T-helper 1 cell treated with Interleukin-12 subunit alpha and Interleukin-12 subunit beta and Interleukin-4 antibody, amounts not matched to agents 30 μg/mL and 1 μg/mL, for 36 hours (primary cell): ENCODE measurements around the gene PPFIA1.
"Not testable (repeated sequence)": the region's sequence is repeated elsewhere in the genome, so short reads cannot be mapped to it uniquely, and the experiment has no call there.

Experiments used
- H3K27ac Mint-ChIP-seq: one replicate; pipeline ENCODE4 v1.8.0; 2021; ENCODE audit warnings: mild to moderate bottlenecking, mixed read lengths
- H3K27me3 Mint-ChIP-seq: one replicate; pipeline ENCODE4 v1.8.0; 2021; ENCODE audit warnings: low read depth, mixed read lengths
- H3K36me3 Mint-ChIP-seq: one replicate; pipeline ENCODE4 v1.8.0; 2021; ENCODE audit warnings: low read depth, mixed read lengths
- H3K4me1 Mint-ChIP-seq: one replicate; pipeline ENCODE4 v1.8.0; 2021; ENCODE audit warnings: low read depth, mixed read lengths
- H3K4me3 Mint-ChIP-seq: one replicate; pipeline ENCODE4 v1.8.0; 2021; ENCODE audit warnings: mild to moderate bottlenecking, moderate library complexity, mixed read lengths
- H3K9me3 Mint-ChIP-seq: one replicate; pipeline ENCODE4 v1.8.0; 2021; ENCODE audit warnings: mixed read lengths

Gene PPFIA1

DNA sequence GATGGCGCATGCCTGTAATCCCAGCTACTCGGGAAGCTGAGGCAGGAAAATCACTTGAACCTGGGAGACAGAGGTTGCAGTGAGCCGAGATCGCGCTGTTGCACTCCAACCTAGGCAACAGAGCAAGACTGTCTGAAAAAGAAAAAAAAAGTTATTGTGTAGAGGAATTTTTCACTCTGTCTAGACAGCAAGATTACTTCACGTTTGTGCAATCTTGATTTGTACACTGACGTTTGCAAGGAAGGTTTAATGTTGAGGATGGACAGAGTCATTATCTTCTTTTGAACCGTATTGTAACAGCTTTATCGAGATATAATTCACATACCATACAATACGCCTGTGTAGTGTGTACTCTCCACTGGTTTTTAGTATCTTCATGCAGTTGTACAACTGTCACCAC is 131.5 kb downstream of the PPFIA1 start:
- peaks cover 3% of the 10 kb centered on the region for H3K36me3 Mint-ChIP-seq
- H3K4me1 Mint-ChIP-seq = peaks cover 21% of the 10 kb centered on the region
- no peaks in the 10 kb centered on the region for H3K9me3 Mint-ChIP-seq
- H3K27me3 Mint-ChIP-seq = peaks cover 62% of the 10 kb centered on the region
- H3K27ac Mint-ChIP-seq = no peak overlapping the region
- no peak overlapping the region for H3K4me3 Mint-ChIP-seq

DNA sequence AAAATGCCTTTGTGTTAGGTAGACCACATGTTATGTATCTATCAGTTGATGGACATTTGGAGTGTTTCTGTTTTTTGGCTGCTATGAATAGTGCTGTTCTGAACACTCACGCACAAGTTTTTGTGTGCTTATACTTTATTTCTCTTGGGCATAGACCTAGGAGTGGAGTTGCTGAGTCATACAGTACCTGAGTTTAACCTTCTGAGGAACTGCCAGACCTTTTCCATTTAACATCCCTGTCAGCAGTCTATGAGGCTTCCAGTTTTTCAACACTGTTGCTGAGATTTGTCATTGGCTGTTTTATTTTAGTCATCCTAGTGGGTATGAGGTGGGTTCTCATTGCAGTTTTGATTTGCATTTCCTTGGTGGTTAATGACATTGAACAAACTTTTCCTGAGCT is 132.2 kb downstream of the PPFIA1 start:
- Mint-ChIP-seq H3K9me3 (no peaks in the 10 kb centered on the region), H3K27me3 (peaks cover 62% of the 10 kb centered on the region)

DNA sequence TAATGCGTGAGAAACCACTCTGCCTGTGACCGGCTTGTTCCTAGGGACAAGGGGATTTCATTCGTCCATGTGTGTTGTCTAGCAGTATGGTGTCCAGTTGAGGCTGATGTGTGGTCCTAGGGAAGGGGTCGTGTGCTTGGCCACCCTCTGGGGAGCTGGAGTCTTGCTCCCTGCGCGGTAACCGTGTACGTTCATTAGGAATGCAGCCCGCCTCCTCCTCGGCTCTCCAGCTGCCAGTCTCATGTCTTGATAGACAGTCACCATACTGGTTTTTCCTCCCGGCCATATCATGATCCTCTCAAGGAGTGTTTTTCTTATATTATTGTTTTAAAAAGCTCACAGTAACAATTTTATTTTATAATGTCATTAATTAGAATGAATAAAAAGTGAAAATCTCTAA is 133.8 kb downstream of the PPFIA1 start:
- no peaks in the 10 kb centered on the region for H3K9me3 Mint-ChIP-seq
- H3K27ac Mint-ChIP-seq = no peak overlapping the region
- H3K4me1 Mint-ChIP-seq = peaks cover 20% of the 10 kb centered on the region
- H3K27me3 Mint-ChIP-seq = peaks cover 60% of the 10 kb centered on the region
- no peaks in the 10 kb centered on the region for H3K36me3 Mint-ChIP-seq
- H3K4me3 Mint-ChIP-seq = no peak overlapping the region

More for the DNA sequence above, 132.2 kb downstream of the PPFIA1 start:
- H3K36me3 Mint-ChIP-seq = peaks cover 3% of the 10 kb centered on the region
- H3K27ac Mint-ChIP-seq = no peak overlapping the region
- peaks cover 16% of the 10 kb centered on the region for H3K4me1 Mint-ChIP-seq
- H3K4me3 Mint-ChIP-seq = no peak overlapping the region

DNA sequence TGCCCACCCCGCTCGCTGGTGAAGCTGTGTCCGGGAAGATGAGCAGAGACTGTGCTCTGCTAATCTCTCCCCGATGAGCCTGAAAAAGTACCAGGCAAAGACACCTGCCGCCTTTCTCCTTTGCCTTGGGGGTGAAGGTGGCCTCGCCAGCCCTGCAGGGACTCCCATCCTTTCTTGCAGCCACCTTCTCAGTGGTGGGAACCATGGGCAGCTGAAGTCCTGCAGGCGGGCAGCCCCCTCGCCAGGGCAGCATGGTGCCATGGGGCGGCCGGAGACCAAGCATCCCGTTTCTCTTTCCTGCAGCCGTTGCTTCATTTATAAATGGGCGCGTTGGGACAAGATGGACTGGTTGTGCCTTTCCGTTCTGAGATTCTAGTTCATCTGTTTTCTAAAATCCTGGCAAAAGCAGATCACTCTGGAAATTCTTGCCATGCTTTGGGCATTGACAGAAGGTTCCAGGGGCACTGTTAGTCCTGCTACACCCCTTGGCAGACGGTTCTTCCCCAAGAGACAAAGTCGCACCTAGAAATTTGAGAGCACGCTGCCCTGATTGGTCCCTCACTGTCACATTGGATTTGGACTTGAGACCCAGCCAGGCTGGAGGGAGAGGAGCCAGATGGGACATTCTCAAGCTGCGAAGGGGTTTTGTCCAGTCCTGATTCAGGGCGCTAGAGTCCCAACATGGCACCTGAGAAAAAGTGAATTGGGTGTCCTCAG is 135.3 kb downstream of the PPFIA1 start:
- no peaks in the 10 kb centered on the region for H3K9me3 Mint-ChIP-seq
- H3K36me3 Mint-ChIP-seq = no peaks in the 10 kb centered on the region
- H3K4me3 Mint-ChIP-seq = no peak overlapping the region
- H3K27ac Mint-ChIP-seq = no peak overlapping the region
- peaks cover 58% of the 10 kb centered on the region for H3K27me3 Mint-ChIP-seq
- peaks cover 17% of the 10 kb centered on the region for H3K4me1 Mint-ChIP-seq

DNA sequence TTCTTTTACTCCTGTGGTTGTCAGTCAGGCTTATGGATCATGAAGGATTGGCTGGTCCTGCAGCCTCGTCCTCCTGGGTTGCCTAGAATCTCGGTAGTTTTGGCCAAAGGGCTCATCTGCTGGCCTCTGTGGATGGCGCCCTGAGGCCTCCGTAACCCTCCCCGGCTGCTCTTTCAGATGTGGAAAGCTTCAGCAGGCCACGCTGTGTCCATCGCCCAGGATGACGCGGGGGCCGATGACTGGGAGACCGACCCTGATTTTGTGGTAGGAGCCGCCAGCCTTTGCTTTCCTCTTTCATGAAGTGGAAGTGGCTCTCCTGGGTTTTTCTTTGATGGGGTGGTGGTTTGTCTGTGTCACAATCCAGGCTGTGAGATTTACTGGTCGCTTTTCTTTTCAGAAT is 136.6 kb downstream of the PPFIA1 start:
- H3K27me3 Mint-ChIP-seq = peaks cover 48% of the 10 kb centered on the region
- H3K36me3 Mint-ChIP-seq = no peaks in the 10 kb centered on the region
- H3K27ac Mint-ChIP-seq = no peak overlapping the region
- H3K4me3 Mint-ChIP-seq = no peak overlapping the region
- peaks cover 14% of the 10 kb centered on the region for H3K4me1 Mint-ChIP-seq
- no peaks in the 10 kb centered on the region for H3K9me3 Mint-ChIP-seq

DNA sequence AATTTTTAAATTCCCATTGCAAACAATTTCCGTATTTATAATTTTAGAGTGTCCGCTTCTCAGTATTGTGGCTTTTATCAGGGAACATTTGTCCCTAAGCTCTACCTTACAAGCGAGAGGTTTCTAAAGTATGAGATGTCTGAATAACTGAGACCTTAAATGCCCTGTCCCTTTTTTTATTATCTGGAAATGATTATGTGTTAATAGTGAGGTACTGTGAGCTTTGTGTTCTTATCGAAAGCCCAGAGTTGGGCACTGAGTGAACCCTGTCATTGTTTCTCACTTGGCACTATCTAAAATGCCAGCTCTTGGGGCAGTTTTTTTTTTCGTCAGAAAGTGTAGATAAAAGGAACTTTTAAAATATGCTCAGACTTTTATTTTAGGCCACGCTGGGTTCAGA is 137.3 kb downstream of the PPFIA1 start:
- H3K9me3 Mint-ChIP-seq = no peaks in the 10 kb centered on the region
- no peak overlapping the region for H3K27ac Mint-ChIP-seq
- no peak overlapping the region for H3K4me3 Mint-ChIP-seq
- H3K36me3 Mint-ChIP-seq = no peaks in the 10 kb centered on the region
- H3K27me3 Mint-ChIP-seq = peaks cover 47% of the 10 kb centered on the region
- H3K4me1 Mint-ChIP-seq = peaks cover 9% of the 10 kb centered on the region

DNA sequence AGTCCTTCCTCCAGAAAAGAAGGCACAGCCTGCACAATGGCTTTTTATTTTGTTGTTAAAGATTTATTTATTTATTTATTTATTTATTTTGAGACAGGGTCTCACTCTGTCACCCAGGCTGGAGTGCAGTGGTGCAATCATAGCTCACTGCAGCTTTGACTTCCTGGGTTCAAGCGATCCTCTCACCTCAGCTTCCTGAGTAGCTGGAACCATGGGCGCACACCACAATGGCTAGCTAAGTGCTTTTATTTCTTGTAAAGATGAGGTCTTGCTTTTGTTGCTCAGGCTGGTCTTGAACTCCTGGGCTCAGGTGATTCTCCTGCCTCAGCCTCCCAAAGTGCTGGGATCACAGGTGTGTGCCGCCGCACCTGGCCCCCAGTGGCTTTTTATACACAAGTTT is 137.8 kb downstream of the PPFIA1 start:
- not testable (repeated sequence) for H3K36me3 Mint-ChIP-seq, H3K4me3 Mint-ChIP-seq, H3K27ac Mint-ChIP-seq, H3K4me1 Mint-ChIP-seq, H3K9me3 Mint-ChIP-seq
- peaks cover 51% of the 10 kb centered on the region for H3K27me3 Mint-ChIP-seq

DNA sequence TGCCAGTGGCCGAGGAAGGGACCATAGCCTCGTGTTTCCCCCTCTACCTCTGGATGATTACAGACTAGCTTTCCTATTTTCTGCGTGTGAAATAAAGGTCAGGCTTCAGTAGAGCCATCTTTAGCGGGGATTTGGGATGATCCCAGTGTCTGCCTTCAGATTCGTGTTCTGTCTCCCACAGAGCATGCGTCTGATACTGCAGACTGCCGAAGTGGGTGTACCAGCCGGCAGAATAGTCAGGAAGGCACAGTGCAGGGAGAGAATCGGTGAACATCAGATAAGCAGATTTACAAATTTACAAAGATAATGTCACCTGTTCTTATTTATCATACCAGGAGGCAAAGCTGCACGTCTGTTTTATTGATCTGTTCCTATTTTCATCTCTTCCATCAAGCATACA is 138.9 kb downstream of the PPFIA1 start:
- Mint-ChIP-seq H3K27me3 (peaks cover 45% of the 10 kb centered on the region), H3K4me3 (no peak overlapping the region), H3K27ac (no peak overlapping the region), H3K4me1 (peaks cover 9% of the 10 kb centered on the region), H3K36me3 (no peaks in the 10 kb centered on the region), H3K9me3 (no peaks in the 10 kb centered on the region)

DNA sequence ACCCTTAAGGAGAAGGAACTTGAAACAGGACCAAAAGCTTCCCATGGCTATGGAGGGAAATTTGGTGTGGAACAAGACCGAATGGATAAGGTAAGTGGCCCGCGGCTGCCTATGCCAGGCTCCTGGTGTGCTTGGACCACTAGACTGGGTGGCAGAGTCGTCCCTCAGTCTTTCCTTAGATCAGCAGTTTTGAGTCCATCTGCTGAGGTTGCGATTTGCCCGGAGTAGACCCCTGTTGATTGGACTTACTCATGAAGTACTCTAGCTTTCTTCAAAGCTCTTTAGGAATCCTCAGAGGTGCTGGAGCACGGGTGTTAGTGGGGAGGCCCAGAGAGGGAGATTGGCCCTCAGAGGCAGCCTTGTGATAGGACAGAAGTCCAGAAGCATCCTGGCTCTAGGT is 139.4 kb downstream of the PPFIA1 start:
- Mint-ChIP-seq H3K9me3 (no peaks in the 10 kb centered on the region), H3K36me3 (no peaks in the 10 kb centered on the region)

DNA sequence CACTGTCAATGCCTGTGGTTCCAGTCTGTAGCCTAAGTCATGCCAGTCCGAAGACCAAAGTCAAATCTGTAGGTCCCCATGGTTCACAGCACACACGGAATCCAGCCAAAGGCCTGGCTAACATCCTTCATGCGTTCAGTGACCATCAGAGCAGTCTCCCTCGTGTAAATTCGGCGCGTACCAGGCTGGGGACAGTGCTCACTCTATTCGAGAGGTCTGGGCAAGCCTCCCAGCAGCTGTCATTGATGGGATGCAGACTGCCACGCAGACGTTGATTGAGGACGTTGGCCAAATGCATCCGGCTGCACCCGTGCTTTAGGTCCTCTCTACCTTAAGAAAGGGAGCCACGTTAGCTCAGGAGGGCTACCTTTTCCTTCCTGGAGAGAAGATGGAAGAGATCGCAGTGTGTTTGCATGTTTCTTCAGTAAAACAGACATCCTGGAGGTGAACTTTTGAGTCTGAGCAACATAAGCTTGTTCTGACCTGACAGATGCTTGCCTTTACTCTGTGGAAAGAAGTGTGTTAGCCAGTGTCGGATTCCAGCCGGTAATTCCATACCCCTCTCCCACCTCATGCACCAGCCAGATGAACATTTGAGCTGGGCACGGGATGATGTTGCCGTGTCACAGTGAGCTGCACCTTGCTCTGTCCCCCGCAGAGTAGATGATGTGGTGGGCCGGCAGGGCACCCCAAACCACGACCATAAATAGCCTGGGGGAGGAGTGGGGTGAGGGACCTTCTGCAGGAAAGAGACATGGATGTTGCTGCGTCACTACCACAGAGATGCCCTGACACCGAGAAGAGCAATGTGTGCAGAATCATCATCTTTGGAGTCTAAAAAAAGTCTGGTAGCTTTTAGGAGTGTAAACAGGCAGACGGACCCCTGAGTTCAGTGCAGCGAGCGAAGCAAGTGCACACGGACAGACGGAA is 140.1 kb downstream of the PPFIA1 start:
- Mint-ChIP-seq H3K4me1 (peaks cover 9% of the 10 kb centered on the region), H3K27me3 (peaks cover 43% of the 10 kb centered on the region)

More for the DNA sequence above, 139.4 kb downstream of the PPFIA1 start:
- H3K4me1 Mint-ChIP-seq = peaks cover 9% of the 10 kb centered on the region
- no peak overlapping the region for H3K4me3 Mint-ChIP-seq
- no peak overlapping the region for H3K27ac Mint-ChIP-seq
- H3K27me3 Mint-ChIP-seq = peaks cover 44% of the 10 kb centered on the region

DNA sequence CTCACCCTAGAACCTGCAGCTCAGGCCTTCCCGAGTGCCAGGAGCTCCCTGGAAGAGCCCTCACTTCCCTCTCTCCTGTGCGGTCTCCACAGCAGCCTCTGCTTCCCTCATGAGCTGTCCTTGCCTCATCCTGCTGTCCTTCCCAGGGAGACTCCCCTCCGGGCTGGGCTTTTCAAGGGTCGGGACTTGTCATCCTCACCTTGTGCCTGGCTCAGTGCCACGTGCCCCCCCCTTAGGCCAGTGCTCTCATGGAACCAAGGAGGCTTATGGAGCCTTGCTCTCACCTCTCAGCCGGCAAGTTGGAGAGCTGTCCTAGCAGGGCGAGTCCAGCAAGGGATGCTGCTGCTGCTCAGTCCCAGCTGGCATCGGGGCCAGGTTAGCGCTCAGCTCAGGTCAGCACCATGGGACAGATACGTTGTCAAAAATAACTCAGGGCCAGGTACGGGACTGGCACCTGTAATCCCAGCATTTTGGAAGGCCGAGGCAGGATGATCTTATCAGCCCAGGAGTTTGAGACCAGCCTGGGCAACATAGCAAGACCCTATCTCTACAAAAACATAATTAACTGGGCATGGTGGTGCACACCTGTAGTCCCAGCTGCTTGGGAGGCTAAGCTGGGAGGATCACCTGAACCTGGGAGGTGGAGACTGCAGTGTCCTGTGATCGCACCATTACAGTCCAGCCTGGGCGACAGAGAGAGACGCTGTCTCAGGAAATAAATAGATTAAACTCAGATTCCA is 141.4 kb downstream of the PPFIA1 start:
- Mint-ChIP-seq H3K4me3 (no peak overlapping the region), H3K36me3 (no peaks in the 10 kb centered on the region), H3K4me1 (peaks cover 9% of the 10 kb centered on the region), H3K27me3 (peaks cover 50% of the 10 kb centered on the region), H3K9me3 (no peaks in the 10 kb centered on the region), H3K27ac (no peak overlapping the region)

More for the DNA sequence above, 140.1 kb downstream of the PPFIA1 start:
- Mint-ChIP-seq H3K9me3 (no peaks in the 10 kb centered on the region), H3K27ac (no peak overlapping the region), H3K36me3 (no peaks in the 10 kb centered on the region), H3K4me3 (no peak overlapping the region)

DNA sequence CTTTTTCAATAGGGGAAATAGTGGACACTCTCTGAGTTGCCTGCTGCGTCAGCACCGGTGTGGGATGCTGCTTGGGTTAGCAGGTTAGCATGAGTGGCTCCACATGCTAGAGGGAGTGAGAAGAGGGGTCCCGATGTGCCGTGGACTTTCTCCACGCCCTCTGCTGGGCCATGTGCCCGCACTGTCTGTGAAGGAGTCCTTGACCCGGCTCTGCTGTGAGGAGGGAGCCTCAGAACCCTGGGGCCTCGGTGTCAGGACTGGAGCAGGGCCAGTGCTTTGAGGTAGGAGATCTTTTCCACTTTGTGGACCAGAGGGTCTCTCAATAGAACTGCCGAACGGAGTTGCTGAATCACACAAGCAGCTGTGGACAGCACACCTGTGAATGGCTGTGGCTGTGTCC is 142.7 kb downstream of the PPFIA1 start:
- no peaks in the 10 kb centered on the region for H3K36me3 Mint-ChIP-seq
- peaks cover 41% of the 10 kb centered on the region for H3K27me3 Mint-ChIP-seq
- H3K27ac Mint-ChIP-seq = no peak overlapping the region
- no peak overlapping the region for H3K4me3 Mint-ChIP-seq
- peaks cover 3% of the 10 kb centered on the region for H3K4me1 Mint-ChIP-seq
- no peaks in the 10 kb centered on the region for H3K9me3 Mint-ChIP-seq

DNA sequence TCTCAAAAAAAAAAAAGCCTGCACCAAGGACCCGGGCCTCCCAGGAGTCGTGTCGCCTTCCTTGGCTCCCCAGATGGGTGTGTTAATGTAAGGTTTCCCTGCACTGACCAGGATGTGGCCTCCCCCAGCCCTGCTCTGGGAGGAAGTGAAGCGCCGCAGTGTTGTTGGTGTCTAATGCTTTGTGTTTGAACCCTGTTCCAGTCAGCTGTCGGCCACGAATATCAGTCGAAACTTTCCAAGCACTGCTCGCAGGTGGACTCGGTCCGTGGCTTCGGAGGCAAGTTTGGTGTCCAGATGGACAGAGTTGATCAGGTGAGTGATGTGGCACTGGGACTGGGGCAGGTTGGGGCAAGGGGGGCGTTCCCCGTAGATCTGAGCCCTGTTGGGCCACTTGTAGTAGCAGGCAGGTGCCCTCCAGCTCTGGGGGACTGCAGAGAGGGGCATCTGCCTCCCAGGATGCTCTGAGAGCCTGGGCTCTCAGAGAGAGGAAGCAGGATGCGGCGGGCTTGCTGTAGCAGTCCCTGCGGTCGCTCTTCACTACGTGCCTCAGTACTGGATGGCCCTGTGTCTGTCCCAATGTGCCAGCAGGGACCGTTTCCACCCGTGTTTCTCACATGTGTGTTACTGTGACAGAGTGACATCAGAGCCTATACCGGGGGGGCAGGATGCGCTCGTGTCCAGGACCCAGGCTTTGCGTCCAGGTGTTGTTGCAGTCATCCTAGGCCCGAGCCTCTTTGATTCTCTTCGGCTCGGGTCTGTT is 144.0 kb downstream of the PPFIA1 start:
- Mint-ChIP-seq H3K27ac (peak overlapping the region; percentile 20), H3K4me3 (no peak overlapping the region), H3K27me3 (peaks cover 34% of the 10 kb centered on the region)

DNA sequence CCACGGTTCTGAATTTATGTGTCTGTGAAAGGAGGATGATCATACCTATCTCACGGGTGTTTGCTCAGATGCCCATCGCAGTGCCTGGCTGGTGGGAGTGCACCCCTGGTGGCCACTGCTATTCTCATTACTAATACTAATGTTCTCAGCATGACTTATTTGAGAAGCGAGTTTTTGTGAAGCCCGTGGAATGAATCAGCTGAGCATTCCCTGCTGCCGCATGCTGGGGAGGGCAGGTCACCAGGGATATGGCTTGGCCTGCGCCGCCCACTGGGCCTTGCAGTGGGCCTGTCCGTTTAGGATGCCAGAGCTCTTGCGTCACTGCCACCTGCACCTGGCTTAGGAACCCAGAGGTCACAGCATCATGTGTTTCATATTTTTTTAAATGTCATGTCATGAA is 144.7 kb downstream of the PPFIA1 start:
- Mint-ChIP-seq H3K4me1 (no peaks in the 10 kb centered on the region), H3K27ac (peak overlapping the region; percentile 20), H3K36me3 (no peaks in the 10 kb centered on the region), H3K9me3 (no peaks in the 10 kb centered on the region), H3K4me3 (no peak overlapping the region), H3K27me3 (peaks cover 32% of the 10 kb centered on the region)

More for the DNA sequence above, 144.0 kb downstream of the PPFIA1 start:
- H3K9me3 Mint-ChIP-seq = no peaks in the 10 kb centered on the region
- no peaks in the 10 kb centered on the region for H3K36me3 Mint-ChIP-seq
- no peaks in the 10 kb centered on the region for H3K4me1 Mint-ChIP-seq
